ENCODE data around the gene RAPSN. TPM values are rescaled to one million over a fixed set of nuclear protein-coding genes. Genes with fewer than 3 reads are reported as not detected.

The RAPSN gene
- polyA plus RNA-seq, 1 donor from 2014 or later, result not detected

GRCh38 chr11:47394050-47394321 lies 55.0 kb downstream of the RAPSN start:
- H4K20me1 ChIP-seq (ENCODE audit: insufficient read depth), result no peaks in the 10 kb centered on the region
- H3K36me3 ChIP-seq (ENCODE audit: insufficient read depth, low read length), result no peaks in the 10 kb centered on the region
- H3K9ac ChIP-seq (ENCODE audit: low read length), result no peak overlapping the region
- no peaks in the 10 kb centered on the region for H3K9me3 ChIP-seq (ENCODE audit: low read length)
- no peak for TF ChIP-seq TAF1 (IDR thresholded peaks at IDR 0.05; ENCODE audit: low read depth)
- no peak for TF ChIP-seq CTCF (IDR thresholded peaks at IDR 0.05; ENCODE audit: poor library complexity, severe bottlenecking)
- TF ChIP-seq RAD21 (conservative IDR thresholded peaks at IDR 0.05), result no peak
- TF ChIP-seq POLR2AphosphoS5 (IDR thresholded peaks at IDR 0.05), result no peak
- TF ChIP-seq EZH2 (IDR thresholded peaks at IDR 0.05; ENCODE audit: borderline replicate concordance, insufficient read depth, low read length, poor library complexity, severe bottlenecking), result no peak
- H3K79me2 ChIP-seq (replicated peaks; ENCODE audit: insufficient read depth, low read length), result no peaks in the 10 kb centered on the region
- no peak overlapping the region for H3K4me2 ChIP-seq (ENCODE audit: low read length)
- no peak overlapping the region for H3K27ac ChIP-seq (ENCODE audit: low read length)
- no peak overlapping the region for H2AFZ ChIP-seq (ENCODE audit: low read depth, low read length)
- H3K4me3 ChIP-seq (ENCODE audit: low read length), result no peak overlapping the region
- no peaks in the 10 kb centered on the region for H3F3A ChIP-seq (ENCODE audit: insufficient read depth, low read length, poor library complexity, severe bottlenecking)
- no peaks in the 10 kb centered on the region for H3K9me2 ChIP-seq (ENCODE audit: insufficient read depth, low read length)
- no peaks in the 10 kb centered on the region for H3K27me3 ChIP-seq (ENCODE audit: insufficient read depth, low read depth, low read length)

GRCh38 chr11:47393163-47394049 lies 55.5 kb downstream of the RAPSN start:
- no peaks in the 10 kb centered on the region for H3K27me3 ChIP-seq (ENCODE audit: insufficient read depth, low read depth, low read length)
- no peak overlapping the region for H3K9ac ChIP-seq (ENCODE audit: low read length)
- no peak overlapping the region for H3K4me3 ChIP-seq (ENCODE audit: low read length)
- no peaks in the 10 kb centered on the region for H3K36me3 ChIP-seq (ENCODE audit: insufficient read depth, low read length)
- no peak overlapping the region for H2AFZ ChIP-seq (ENCODE audit: low read depth, low read length)
- no peaks in the 10 kb centered on the region for H4K20me1 ChIP-seq (ENCODE audit: insufficient read depth)
- no peak overlapping the region for H3K27ac ChIP-seq (ENCODE audit: low read length)
- H3K9me2 ChIP-seq (ENCODE audit: insufficient read depth, low read length), result no peaks in the 10 kb centered on the region
- no peaks in the 10 kb centered on the region for H3K79me2 ChIP-seq (replicated peaks; ENCODE audit: insufficient read depth, low read length)
- H3F3A ChIP-seq (ENCODE audit: insufficient read depth, low read length, poor library complexity, severe bottlenecking), result no peaks in the 10 kb centered on the region
- no peaks in the 10 kb centered on the region for H3K9me3 ChIP-seq (ENCODE audit: low read length)
- H3K4me2 ChIP-seq (ENCODE audit: low read length), result no peak overlapping the region
- TF ChIP-seq TAF1 (IDR thresholded peaks at IDR 0.05; ENCODE audit: low read depth) (no peak), RAD21 (conservative IDR thresholded peaks at IDR 0.05) (no peak), MXI1 (conservative IDR thresholded peaks at IDR 0.05; ENCODE audit: poor library complexity, severe bottlenecking) (no peak), SMC3 (conservative IDR thresholded peaks at IDR 0.05; ENCODE audit: poor library complexity) (no peak), CTCF (IDR thresholded peaks at IDR 0.05; ENCODE audit: poor library complexity, severe bottlenecking) (no peak), EP300 (conservative IDR thresholded peaks at IDR 0.05; ENCODE audit: poor library complexity, severe bottlenecking) (no peak)

All from neural cell (in vitro differentiated cells).